GM18502 (cell line): Measurements from ENCODE around the gene LORICRIN.
"Not testable (repeated sequence)": the region's sequence is repeated elsewhere in the genome, so short reads cannot be mapped to it uniquely, and the experiment has no call there.

Source experiments
- ATAC-seq: cut with Tn5 transposase; IDR thresholded peaks from one replicate; pipeline ENCODE4 v1.9.1; 2021; ENCODE audit warnings: mild to moderate bottlenecking; ENCODE audit not compliant: unreplicated experiment, poor library complexity

Gene LORICRIN

GRCh38 chr1:153259387-153259786 lies at the start of gene LORICRIN:
TSS of gene LORICRIN (plus strand) at chr1:153259687. CDS start at chr1:153260950, 1,263 bp downstream.
- no peak for ATAC-seq

GRCh38 chr1:153210206-153210605 lies 49.3 kb upstream of the LORICRIN start:
- ATAC-seq: no peak

- no peak for ATAC-seq
These were observed 47.3 kb upstream of the LORICRIN start for GRCh38 chr1:153212201-153212600.

GRCh38 chr1:153213519-153213918 lies 46.0 kb upstream of the LORICRIN start:
- no peak for ATAC-seq

- ATAC-seq: no peak
These were observed 42.3 kb upstream of the LORICRIN start, which contains the start of gene PRR9 for GRCh38 chr1:153217212-153217611. TSS of gene PRR9 (plus strand) at chr1:153217584. CDS start at chr1:153218145, 561 bp downstream.

- ATAC-seq: no peak
These were observed 41.6 kb upstream of the LORICRIN start for GRCh38 chr1:153217744-153218416.

- no peak for ATAC-seq
These were observed 38.7 kb upstream of the LORICRIN start for GRCh38 chr1:153220606-153221303.

- ATAC-seq: peak; percentile 74
These were observed 36.2 kb upstream of the LORICRIN start for GRCh38 chr1:153223040-153223891.

- ATAC-seq: no peak
These were observed 31.7 kb upstream of the LORICRIN start for GRCh38 chr1:153227810-153228209.

- ATAC-seq: no peak
These were observed 31.0 kb upstream of the LORICRIN start for GRCh38 chr1:153228491-153228890.

GRCh38 chr1:153229076-153229829 lies 30.2 kb upstream of the LORICRIN start:
- ATAC-seq: not testable (repeated sequence)

GRCh38 chr1:153231363-153231762 lies 28.1 kb upstream of the LORICRIN start:
- no peak for ATAC-seq

- no peak for ATAC-seq
These were observed 27.7 kb upstream of the LORICRIN start for GRCh38 chr1:153231785-153232184.

- no peak for ATAC-seq
These were observed 26.9 kb upstream of the LORICRIN start for GRCh38 chr1:153232553-153232952.

- ATAC-seq: no peak
These were observed 26.0 kb upstream of the LORICRIN start for GRCh38 chr1:153233448-153233847.

GRCh38 chr1:153238527-153238926 lies 21.0 kb upstream of the LORICRIN start:
- ATAC-seq: no peak

GRCh38 chr1:153242160-153242559 lies 17.3 kb upstream of the LORICRIN start:
- no peak for ATAC-seq

- no peak for ATAC-seq
These were observed 14.0 kb upstream of the LORICRIN start for GRCh38 chr1:153245466-153245865.

- no peak for ATAC-seq
These were observed 13.5 kb upstream of the LORICRIN start for GRCh38 chr1:153246018-153246417.

- ATAC-seq: no peak
These were observed 12.7 kb upstream of the LORICRIN start for GRCh38 chr1:153246825-153247224.
